Thoracic aorta (tissue), 2 donors: Measurements from ENCODE around the gene SALL3. TPM values are rescaled to one million over a fixed set of nuclear protein-coding genes. Genes with fewer than 3 reads are reported as not detected.

ENCODE experiments used
- ATAC-seq: fragments of 150-250 bp; one replicate; pipeline ENCODE4 v1.8.0; 2017; ENCODE audit warnings: low read depth; ENCODE audit not compliant: insufficient number of reproducible peaks, low FRiP score
- DNase-seq: peaks from one replicate; pipeline ENCODE4 v3.0.0-alpha.2; 2020; ENCODE audit warnings: low spot score
- H3K27ac ChIP-seq, 2 donors: fragments of 200-600 bp; sonication (generic); 1 replicate in 1 of 2; 2 replicates in 1 of 2; pipeline ENCODE4 v1.5.1; 2016; ENCODE audit warnings: mild to moderate bottlenecking in 2 of 2, moderate library complexity in 2 of 2
- H3K27me3 ChIP-seq: fragments of 200-600 bp; sonication (generic); replicated peaks from 2 replicates; pipeline ENCODE4 v1.6.0; 2016; ENCODE audit warnings: mild to moderate bottlenecking; ENCODE audit not compliant: insufficient read depth
- H3K36me3 ChIP-seq: fragments of 200-600 bp; sonication (generic); one replicate; pipeline ENCODE4 v1.5.1; 2016
- H3K4me1 ChIP-seq, 2 donors: fragments of 200-600 bp; sonication (generic); 1 replicate in 1 of 2; 2 replicates in 1 of 2; pipeline versions ENCODE4 v1.5.1 to v1.6.0; 2016; ENCODE audit warnings: low read depth in 2 of 2, mild to moderate bottlenecking in 1 of 2; ENCODE audit not compliant: control insufficient read depth in 1 of 2
- H3K4me3 ChIP-seq: fragments of 200-600 bp; sonication (generic); 2 replicates; pipeline ENCODE4 v1.5.1; 2016; ENCODE audit warnings: mild to moderate bottlenecking
- H3K9me3 ChIP-seq: fragments of 200-600 bp; sonication (generic); 2 replicates; pipeline ENCODE4 v1.5.1; 2016
- total RNA-seq, 2 donors: library from RNA; depleted of rRNA; stranded (reverse); fragments of >200 nt; gene quantifications; one replicate each; pipeline versions ENCODE4 v1.1.0 to v1.2.3, GENCODE V29; 2016
- TF ChIP-seq, protein P1 (sequence below): fragments of 200-600 bp; sonication (generic); IDR thresholded peaks from one replicate; pipeline ENCODE4 v1.5.1; 2019; ENCODE audit warnings: antibody characterized with exemption

Gene SALL3
- total RNA-seq, 2 donors from 2014 or later, result not detected

DNA sequence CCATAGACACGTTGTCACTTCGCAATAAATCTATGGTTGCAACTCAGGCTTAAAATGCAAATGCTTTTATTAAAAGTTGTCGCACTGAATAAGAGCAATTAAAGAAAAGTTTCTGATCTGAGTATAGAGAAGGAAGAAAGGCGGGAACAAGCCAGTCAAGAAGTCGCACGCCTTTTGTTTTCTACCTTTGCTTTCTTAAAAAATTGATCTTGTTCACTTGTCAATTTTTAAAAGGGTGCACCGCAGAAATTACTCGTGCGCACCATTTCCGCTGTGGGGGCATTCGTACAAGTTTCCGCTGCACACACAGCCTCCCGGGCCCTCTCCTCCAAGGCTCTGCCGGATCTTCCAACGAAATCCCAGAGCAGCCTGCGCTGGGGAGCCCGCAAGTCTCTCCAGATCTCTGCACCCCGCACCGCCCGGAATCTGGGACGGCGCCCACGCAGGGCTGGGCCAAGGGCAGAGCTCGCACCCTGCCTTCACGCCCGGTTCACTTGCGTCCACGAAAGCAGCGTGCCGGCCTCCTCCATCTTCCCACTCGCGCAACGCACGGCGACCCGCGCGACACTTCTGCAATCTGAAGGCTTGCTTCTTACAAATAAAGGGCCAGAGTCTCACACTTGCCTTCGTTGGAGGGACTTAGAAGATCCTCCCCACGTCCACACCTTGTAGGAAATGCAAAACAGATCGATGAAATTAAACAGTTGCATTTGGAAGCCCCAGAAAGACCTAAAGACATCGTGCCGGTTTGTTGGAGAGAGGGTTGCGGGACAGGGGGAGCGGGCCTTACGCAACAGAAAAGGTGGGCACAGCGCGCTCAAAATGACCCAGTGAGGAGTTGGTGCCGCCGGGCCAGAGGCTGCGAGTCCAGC is 2.6 kb upstream of the SALL3 start:
- Histone ChIP-seq H3K27me3 (peaks cover 10% of the 10 kb centered on the region), H3K27ac (no peak overlapping the region), H3K9me3 (no peaks in the 10 kb centered on the region), H3K4me3 (no peak overlapping the region), H3K4me1 (peaks cover 5 to 32% of the 10 kb centered on the region in 2 donors), H3K36me3 (no peaks in the 10 kb centered on the region)
- TF ChIP-seq, protein P1, sequence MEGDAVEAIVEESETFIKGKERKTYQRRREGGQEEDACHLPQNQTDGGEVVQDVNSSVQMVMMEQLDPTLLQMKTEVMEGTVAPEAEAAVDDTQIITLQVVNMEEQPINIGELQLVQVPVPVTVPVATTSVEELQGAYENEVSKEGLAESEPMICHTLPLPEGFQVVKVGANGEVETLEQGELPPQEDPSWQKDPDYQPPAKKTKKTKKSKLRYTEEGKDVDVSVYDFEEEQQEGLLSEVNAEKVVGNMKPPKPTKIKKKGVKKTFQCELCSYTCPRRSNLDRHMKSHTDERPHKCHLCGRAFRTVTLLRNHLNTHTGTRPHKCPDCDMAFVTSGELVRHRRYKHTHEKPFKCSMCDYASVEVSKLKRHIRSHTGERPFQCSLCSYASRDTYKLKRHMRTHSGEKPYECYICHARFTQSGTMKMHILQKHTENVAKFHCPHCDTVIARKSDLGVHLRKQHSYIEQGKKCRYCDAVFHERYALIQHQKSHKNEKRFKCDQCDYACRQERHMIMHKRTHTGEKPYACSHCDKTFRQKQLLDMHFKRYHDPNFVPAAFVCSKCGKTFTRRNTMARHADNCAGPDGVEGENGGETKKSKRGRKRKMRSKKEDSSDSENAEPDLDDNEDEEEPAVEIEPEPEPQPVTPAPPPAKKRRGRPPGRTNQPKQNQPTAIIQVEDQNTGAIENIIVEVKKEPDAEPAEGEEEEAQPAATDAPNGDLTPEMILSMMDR, result no peak
- DNase-seq, result no peak
- no peak for ATAC-seq

DNA sequence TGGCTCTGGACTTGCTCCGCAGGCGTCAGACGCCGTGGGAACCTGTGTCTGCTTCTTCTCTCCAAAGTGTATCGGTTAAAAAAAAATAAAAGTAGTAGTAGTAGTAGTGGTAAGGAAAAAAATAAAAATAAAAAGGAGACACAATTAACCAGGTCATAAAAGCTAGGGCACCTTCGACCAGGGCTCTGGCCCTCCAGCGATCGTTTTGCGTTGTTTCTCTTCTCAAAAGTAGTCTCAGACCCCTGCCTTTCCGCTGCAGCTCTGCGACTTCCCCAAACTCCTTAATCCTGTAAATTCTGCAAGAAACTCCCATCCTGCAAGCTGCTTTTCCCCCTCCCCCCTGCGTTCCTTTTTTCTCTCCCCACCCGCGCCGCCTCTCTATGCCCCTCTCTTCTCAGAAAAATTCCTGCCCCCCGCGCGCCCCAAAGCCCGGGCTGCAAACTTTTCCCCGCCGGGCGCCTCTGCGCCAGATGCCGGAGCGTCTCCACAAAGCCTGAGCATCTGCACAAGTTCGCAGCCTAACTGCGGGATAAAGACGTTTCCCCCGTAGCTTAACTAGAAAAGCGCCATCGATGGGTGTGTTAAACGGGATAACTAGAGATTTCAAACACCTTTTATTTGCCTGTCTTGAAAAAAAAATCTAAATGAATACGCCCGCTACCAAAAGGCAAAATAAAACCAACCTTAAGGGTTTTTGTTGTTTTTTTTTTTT is 1.8 kb upstream of the SALL3 start:
- no peaks in the 10 kb centered on the region for H3K36me3 ChIP-seq
- DNase-seq (no peak), ATAC-seq (no peak)
- no peak overlapping the region for H3K4me3 ChIP-seq
- H3K9me3 ChIP-seq, result no peaks in the 10 kb centered on the region
- peaks cover 5 to 32% of the 10 kb centered on the region in 2 donors for H3K4me1 ChIP-seq
- TF ChIP-seq, protein P1, result no peak
- H3K27ac ChIP-seq, result no peak overlapping the region
- peaks cover 18% of the 10 kb centered on the region for H3K27me3 ChIP-seq

DNA sequence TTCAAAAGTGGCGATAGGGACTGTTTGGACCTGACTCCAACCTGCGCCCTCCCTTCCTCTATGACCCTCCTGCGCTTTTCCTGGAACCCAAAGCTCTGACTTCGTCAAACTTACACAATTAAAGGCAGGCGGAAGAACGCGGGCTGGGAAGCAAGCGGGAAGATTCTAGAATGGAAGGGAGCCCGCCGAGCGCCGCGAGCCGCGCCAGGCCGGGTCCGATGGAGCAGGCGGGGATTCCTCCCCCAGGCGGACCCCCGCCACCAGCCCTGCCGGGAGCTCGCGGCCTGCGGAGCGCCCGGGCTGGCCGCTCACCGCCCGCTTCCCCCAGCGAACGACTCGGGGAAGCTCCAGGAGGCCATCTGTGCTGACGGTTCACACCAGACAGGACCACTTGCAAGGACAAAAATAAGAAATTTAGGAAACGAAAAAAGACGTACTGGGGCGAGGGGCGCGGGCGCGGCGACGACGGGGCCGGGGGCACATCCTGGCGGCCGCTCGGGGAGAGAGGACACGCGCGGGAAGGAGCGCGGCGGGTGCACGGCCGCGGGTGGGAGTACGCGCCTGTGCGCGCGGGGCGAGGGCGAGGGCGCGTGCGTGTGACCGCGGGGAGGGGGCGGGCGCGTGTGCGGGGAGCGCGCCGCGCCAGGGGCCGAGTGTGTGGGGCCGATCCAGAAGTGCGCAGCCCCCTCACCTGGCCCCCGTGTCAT is 1.1 kb upstream of the SALL3 start:
- Histone ChIP-seq H3K4me1 (peaks cover 5 to 32% of the 10 kb centered on the region in 2 donors), H3K27ac (no peak overlapping the region), H3K36me3 (no peaks in the 10 kb centered on the region), H3K9me3 (no peaks in the 10 kb centered on the region), H3K27me3 (peaks cover 18% of the 10 kb centered on the region), H3K4me3 (no peak overlapping the region)
- TF ChIP-seq, protein P1, result no peak
- ATAC-seq (no peak), DNase-seq (no peak)

DNA sequence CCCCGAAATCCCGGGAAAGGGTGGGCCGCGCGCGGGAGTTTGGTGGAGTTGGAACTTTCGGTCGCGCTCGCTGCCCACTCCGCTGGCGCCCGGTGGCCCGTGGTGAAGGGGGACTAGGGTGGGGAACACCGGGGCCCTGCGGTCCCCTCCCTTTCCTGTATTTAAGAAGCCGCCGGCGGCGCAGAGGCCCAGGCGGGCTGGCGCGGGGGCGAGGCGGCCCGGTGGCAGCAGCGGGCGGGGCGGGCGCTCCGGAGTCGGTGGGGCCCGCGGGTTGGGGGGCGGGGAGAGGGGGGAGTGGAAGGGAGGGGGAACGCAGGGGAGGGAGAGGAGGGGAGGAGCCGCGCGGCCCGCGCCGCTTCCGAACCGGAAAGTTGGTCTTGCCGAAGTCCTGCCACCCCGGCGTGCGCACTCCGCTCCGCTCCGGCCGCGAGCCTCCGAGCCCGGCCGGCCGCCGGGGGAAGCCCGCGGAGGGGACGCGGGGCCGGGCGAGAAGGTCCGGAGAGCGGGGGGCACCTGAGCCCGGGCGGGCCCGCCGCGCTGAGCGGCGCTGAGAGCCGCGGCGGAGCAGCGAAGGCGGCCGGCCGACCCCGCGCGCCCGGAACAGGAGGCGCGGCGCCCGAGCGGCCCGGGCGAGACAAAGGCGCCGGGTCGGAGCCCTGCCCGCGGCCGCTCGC is 425 bp upstream of the SALL3 start:
- DNase-seq (no peak), ATAC-seq (no peak)
- no peak overlapping the region for H3K27ac ChIP-seq
- H3K4me3 ChIP-seq, result no peak overlapping the region
- no peaks in the 10 kb centered on the region for H3K9me3 ChIP-seq
- no peaks in the 10 kb centered on the region for H3K36me3 ChIP-seq
- TF ChIP-seq, protein P1, result no peak
- peaks cover 22% of the 10 kb centered on the region for H3K27me3 ChIP-seq
- peaks cover 5 to 26% of the 10 kb centered on the region in 2 donors for H3K4me1 ChIP-seq
